Mesothelial cell of epicardium (in vitro differentiated cells): ENCODE data around the gene TSTD2. TPM values are rescaled to one million over a fixed set of nuclear protein-coding genes. Genes with fewer than 3 reads are reported as not detected.

Experiments used
- DNase-seq, 2 experiments: peaks; one replicate each; pipeline ENCODE4 v3.0.0; 2021; ENCODE audit warnings: low spot score in 2 of 2; ENCODE audit not compliant: unreplicated experiment in 2 of 2
- H3K27ac Mint-ChIP-seq: 2 replicates; pipeline ENCODE4 v1.8.0; 2021; ENCODE audit warnings: mixed read lengths
- H3K27me3 Mint-ChIP-seq: 2 replicates; pipeline ENCODE4 v1.8.0; 2021; ENCODE audit warnings: low read depth, mixed read lengths
- H3K36me3 Mint-ChIP-seq: 2 replicates; pipeline ENCODE4 v1.8.0; 2021; ENCODE audit warnings: mixed read lengths
- H3K4me1 Mint-ChIP-seq: 2 replicates; pipeline ENCODE4 v1.8.0; 2021; ENCODE audit warnings: mixed read lengths
- H3K4me3 Mint-ChIP-seq: 2 replicates; pipeline ENCODE4 v1.8.0; 2021; ENCODE audit warnings: mild to moderate bottlenecking, moderate library complexity, mixed read lengths
- H3K9me3 Mint-ChIP-seq: 2 replicates; pipeline ENCODE4 v1.8.0; 2021; ENCODE audit warnings: mixed read lengths
- CTCF ChIP-seq: fragments of 200-600 bp; sonication (generic); IDR thresholded peaks from one replicate; pipeline ENCODE4 v1.5.0; 2021; ENCODE audit warnings: antibody characterized with exemption; ENCODE audit not compliant: unreplicated experiment
- total RNA-seq: library from RNA; stranded (reverse); gene quantifications from 3 replicates; pipeline ENCODE4 v1.2.1, GENCODE V29; 2021

TSTD2 gene
- total RNA-seq, 1 donor from 2014 or later: 37.9 TPM

- no peak for DNase-seq
- peaks cover 14% of the 10 kb centered on the region for H3K4me1 Mint-ChIP-seq
- no peak overlapping the region for H3K4me3 Mint-ChIP-seq
- no peaks in the 10 kb centered on the region for H3K9me3 Mint-ChIP-seq
- peaks cover 15% of the 10 kb centered on the region for H3K36me3 Mint-ChIP-seq
- no peak overlapping the region for H3K27ac Mint-ChIP-seq
- no peaks in the 10 kb centered on the region for H3K27me3 Mint-ChIP-seq
- TF ChIP-seq CTCF: no peak
These were observed 7.2 kb upstream of the TSTD2 start for GRCh38 chr9:97640325-97640724.

- Mint-ChIP-seq H3K27ac (no peak overlapping the region), H3K36me3 (peaks cover 8% of the 10 kb centered on the region), H3K27me3 (no peaks in the 10 kb centered on the region), H3K4me1 (peaks cover 25% of the 10 kb centered on the region), H3K9me3 (no peaks in the 10 kb centered on the region), H3K4me3 (no peak overlapping the region)
- no peak for DNase-seq
- TF ChIP-seq CTCF: no peak
These were observed 5.5 kb upstream of the TSTD2 start for GRCh38 chr9:97638666-97639065.

- DNase-seq: no peak
- H3K36me3 Mint-ChIP-seq: no peaks in the 10 kb centered on the region
- H3K9me3 Mint-ChIP-seq: no peaks in the 10 kb centered on the region
- peaks cover 26% of the 10 kb centered on the region for H3K4me1 Mint-ChIP-seq
- H3K27me3 Mint-ChIP-seq: no peaks in the 10 kb centered on the region
- no peak for TF ChIP-seq CTCF
- H3K4me3 Mint-ChIP-seq: no peak overlapping the region
- H3K27ac Mint-ChIP-seq: no peak overlapping the region
These were observed 3.7 kb upstream of the TSTD2 start for GRCh38 chr9:97636903-97637302.

GRCh38 chr9:97635026-97635425 lies 1.9 kb upstream of the TSTD2 start:
- Mint-ChIP-seq H3K27me3 (no peaks in the 10 kb centered on the region), H3K4me1 (peaks cover 29% of the 10 kb centered on the region), H3K27ac (peak overlapping the region; percentile 100), H3K9me3 (no peaks in the 10 kb centered on the region), H3K4me3 (peak overlapping the region; percentile 83), H3K36me3 (no peaks in the 10 kb centered on the region)
- DNase-seq: no peak
- no peak for TF ChIP-seq CTCF

- no peak for DNase-seq
- no peaks in the 10 kb centered on the region for H3K36me3 Mint-ChIP-seq
- no peak for TF ChIP-seq CTCF
These were observed 807 bp upstream of the TSTD2 start for GRCh38 chr9:97633859-97634490.

More at GRCh38 chr9:97633859-97634490, 807 bp upstream of the TSTD2 start:
- Mint-ChIP-seq H3K4me1 (peaks cover 34% of the 10 kb centered on the region), H3K9me3 (no peaks in the 10 kb centered on the region), H3K27me3 (no peaks in the 10 kb centered on the region), H3K4me3 (peak overlapping the region; percentile 83), H3K27ac (peak overlapping the region; percentile 100)
